Fibroblast of villous mesenchyme (primary cell): ENCODE measurements around the gene XK. TPM values are rescaled to one million over a fixed set of nuclear protein-coding genes. Genes with fewer than 3 reads are reported as not detected.

Experiments
- DNase-seq: peaks from one replicate; pipeline ENCODE4 v3.0.0-alpha.2; 2010; ENCODE audit warnings: low read depth
- H3K4me3 ChIP-seq: 2 replicates; pipeline ENCODE4 v1.5.1; 2011; ENCODE audit warnings: low read depth, mild to moderate bottlenecking, low read length
- total RNA-seq: library from RNA; depleted of rRNA; stranded (reverse); fragments of >200 nt; gene quantifications from 2 replicates; pipeline ENCODE4 v1.2.3, GENCODE V29; 2012
- TF ChIP-seq, protein P1 (sequence below): IDR thresholded peaks from 2 replicates; pipeline ENCODE4 v1.5.1; 2012; ENCODE audit warnings: low read depth, mild to moderate bottlenecking, low read length; ENCODE audit not compliant: insufficient read depth

The XK gene
- total RNA-seq, 1 donor, result 0.86 TPM

DNA sequence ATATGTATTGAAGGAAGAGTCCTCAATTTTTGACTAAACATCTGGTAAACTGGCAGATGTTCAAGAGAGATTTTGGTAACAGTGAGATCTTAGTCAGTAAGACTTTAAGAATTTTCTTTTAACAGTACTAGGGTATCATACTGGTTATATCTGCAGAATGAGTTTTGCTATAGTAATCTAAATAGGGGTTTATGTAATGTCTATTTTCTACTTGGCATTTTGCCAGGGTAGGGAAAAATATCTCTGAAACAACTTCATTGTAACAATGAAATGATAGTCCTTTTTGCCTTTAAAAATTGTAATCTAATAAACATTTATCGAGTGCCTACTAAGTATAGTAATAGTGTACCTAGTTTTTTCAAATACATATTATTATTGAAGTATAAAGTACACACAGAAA, 32.1 kb downstream of the XK start:
- TF ChIP-seq, protein P1, sequence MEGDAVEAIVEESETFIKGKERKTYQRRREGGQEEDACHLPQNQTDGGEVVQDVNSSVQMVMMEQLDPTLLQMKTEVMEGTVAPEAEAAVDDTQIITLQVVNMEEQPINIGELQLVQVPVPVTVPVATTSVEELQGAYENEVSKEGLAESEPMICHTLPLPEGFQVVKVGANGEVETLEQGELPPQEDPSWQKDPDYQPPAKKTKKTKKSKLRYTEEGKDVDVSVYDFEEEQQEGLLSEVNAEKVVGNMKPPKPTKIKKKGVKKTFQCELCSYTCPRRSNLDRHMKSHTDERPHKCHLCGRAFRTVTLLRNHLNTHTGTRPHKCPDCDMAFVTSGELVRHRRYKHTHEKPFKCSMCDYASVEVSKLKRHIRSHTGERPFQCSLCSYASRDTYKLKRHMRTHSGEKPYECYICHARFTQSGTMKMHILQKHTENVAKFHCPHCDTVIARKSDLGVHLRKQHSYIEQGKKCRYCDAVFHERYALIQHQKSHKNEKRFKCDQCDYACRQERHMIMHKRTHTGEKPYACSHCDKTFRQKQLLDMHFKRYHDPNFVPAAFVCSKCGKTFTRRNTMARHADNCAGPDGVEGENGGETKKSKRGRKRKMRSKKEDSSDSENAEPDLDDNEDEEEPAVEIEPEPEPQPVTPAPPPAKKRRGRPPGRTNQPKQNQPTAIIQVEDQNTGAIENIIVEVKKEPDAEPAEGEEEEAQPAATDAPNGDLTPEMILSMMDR, result no peak
- DNase-seq, result no peak

DNA sequence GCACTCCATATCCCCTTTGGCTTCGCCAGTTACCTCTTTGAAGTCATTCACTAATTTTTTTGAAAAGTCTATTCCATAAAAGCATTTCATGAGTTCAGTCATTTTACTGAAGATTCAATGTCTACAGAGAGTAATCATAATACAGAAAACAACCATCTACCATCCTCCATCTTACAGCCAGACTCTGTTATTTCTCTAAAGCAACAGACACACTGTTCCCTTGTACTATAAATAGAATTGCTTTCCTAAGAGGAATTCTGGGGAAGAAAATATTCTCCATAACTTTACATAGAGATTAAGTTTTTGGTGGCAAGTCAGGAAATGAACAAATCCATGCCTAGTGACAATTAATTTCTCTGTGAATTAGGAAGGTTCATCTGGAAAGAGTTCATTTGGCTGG, 37.0 kb downstream of the XK start:
- H3K4me3 ChIP-seq, result no peak overlapping the region
- TF ChIP-seq, protein P1, result no peak
- DNase-seq, result no peak

More for the DNA sequence above, 32.1 kb downstream of the XK start:
- H3K4me3 ChIP-seq, result no peak overlapping the region

DNA sequence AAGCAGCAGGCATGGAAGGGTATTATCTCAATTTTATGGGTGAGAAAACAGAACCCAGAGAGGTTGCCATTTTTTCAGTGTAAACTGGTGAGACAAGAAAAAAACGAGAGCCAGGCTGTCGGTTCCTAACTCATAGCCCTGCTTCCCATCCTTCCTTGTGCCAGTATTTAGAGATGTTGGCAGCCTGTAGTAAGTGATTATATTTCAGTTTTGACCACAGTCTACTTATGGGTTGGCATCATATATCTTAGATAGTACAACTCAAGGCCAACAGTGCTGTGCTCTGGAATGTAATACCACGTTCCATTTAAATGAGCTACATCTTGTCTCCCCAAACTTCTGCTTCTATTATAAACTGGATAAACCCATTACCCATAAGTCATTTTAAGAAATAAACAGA, 40.8 kb downstream of the XK start:
- TF ChIP-seq, protein P1, result no peak
- DNase-seq, result no peak
- H3K4me3 ChIP-seq, result no peak overlapping the region

DNA sequence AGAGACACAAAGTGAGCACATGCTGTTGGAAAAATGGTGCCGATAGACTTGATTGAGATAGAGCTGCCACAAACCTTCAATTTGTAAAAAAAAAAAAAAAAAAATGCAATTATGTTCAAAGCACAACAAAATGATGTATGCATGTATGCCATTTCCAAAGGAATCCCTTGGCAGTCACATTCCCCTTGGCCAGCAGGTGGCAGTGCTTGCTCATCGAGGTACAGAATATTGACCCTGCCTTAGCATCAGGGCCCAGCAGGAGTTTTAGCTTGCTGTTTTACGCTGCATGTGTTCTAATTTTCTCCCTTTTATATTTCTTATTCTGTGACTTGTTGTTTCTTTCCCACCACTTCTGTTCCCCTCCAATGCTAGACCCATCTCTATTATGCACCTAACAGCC, 59.8 kb downstream of the XK start:
- TF ChIP-seq, protein P1, result peak; percentile 74
- peak; percentile 68 for DNase-seq
- H3K4me3 ChIP-seq, result no peak overlapping the region

DNA sequence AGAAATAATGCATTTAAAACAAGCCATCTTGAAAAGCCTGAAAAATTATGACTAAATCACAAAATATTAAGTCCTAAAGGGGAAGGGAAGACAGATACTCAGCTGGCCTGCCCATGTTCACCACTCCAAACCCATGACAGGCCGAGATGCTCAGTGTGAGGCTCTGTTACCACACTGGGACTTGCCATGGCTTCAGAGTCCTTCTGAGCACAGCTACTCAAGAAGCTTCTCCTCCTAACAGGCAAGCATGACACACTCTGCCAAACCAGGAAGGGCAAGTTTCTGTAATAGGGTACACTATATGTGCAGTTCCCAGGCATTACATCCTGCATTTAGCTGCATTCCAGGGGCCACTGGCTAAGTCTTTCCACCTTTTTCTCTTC, 60.2 kb downstream of the XK start:
- no peak overlapping the region for H3K4me3 ChIP-seq
- no peak for DNase-seq
- TF ChIP-seq, protein P1, result no peak

DNA sequence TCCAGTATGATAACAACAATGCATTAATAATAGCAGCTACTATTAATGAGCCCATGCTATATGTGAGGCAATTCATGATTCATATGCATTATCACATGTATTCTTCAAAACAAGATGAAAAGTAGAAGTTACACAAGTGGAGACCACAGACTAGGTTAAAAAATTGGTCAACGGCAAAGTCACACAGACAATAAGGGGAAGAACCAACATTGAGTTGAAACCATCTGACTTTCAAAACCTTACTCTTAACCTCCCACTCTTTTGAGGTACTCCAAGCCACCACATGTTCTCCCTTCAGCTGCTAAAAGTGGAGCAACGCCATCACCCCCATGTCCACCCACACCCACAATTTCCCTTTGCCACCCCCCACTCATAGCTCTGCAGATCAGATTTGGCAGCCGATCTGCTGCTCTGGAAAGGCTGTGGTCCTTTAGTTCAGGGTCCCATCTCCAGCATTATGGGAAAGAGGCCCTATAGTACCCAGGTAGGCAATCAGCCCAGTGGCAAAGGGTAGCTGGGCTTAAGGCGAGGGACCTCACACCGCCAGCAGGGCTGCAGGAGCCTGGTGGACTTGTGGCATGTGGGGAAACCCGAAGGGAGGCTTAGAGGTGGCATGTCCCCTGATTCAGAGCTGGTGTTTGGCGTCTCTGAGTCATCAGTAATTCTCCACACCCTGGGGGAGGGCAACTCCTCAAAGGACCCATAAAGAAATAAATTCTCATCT, 60.8 kb downstream of the XK start:
- TF ChIP-seq, protein P1, result no peak
- H3K4me3 ChIP-seq, result no peak overlapping the region
- no peak for DNase-seq

DNA sequence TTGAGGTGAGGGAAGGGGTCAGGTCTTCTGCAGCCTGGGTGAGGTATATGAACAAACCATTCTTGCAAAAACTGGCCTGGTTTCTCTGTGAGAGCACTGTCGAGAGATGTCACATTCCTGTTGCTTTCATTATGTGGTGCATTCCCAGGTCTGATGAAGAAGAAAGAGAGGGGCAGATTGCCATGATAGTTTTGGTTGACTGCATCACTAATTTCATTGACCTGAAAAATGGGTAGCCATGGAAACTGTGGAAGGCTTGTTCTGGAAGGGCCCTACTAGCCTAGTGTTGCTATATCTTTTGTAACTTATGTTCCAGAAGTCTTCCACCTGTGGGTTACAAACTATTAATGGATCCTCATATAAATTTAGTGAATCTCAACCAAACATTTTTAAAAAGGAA, 61.4 kb downstream of the XK start:
- no peak overlapping the region for H3K4me3 ChIP-seq
- TF ChIP-seq, protein P1, result no peak
- no peak for DNase-seq
